Posterior cingulate gyrus (tissue), 11 donors: ENCODE results near the gene CCDC121.
"Not testable (repeated sequence)": the region's sequence is repeated elsewhere in the genome, so short reads cannot be mapped to it uniquely, and the experiment has no call there.

ENCODE experiments used
- DNase-seq, 10 donors: peaks; one replicate each; pipeline versions ENCODE4 v3.0.0 to v3.0.0-alpha.2; 2020 to 2021; ENCODE audit warnings: mixed read lengths in 3 of 10
- intact Hi-C: fragments of 100-400 bp; cut with DNase I; formaldehyde crosslinking; loops from one replicate; pipeline ENCODE4 v1.15.1; 2023

The CCDC121 gene

DNA sequence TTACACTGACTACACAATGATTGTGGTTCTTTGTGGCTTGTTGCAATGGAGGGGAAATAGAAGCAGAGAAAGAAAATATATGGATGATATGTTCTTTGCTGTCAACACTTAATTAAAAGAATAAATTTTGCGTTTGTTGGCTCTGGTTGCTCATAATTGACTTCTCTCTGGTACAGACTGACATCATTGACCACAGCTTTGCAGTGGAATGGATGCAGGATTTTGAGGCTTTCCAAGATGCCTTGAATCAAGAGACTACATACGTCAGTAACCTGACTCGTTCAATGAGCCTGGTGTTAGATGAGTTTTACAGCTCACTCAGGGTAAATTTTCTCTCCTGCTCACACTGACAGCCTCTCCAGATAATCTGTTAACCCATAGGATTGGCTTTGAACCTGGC lies 9.9 kb upstream of the CCDC121 start:
- intact Hi-C loops: loop anchor here (10.0 kb wide), 1 partner anchor 144 kb away; the partner anchor contains the start of genes FNDC4 and GCKR
- DNase-seq: no peak

DNA sequence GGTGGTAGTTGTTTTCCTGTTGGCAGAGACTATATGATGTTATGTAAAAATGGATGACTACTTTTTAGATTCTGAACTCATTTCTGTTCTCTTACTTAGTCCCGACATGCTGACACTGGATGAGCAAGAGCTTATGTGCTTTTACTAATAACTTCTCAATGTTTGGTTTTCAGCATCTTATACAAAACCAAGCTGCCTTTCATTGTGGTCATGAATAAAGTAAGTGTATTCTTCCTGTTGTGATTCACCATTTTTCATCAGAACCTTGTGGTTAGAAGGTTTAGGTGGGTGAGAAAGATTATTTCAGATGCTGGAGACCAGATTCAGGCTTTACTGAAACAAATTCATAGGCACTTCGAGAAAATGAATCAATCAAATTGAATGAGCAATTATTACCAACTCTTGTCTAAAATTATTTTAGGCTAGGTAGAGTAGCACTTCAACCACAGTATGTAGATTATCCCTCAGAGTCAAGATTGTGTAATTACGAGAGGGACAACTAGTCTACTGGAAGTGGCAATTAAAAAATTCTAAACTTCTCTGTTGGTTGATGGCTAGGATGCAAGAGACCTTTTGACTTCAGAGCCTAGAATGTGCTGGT lies 9.3 kb upstream of the CCDC121 start:
- intact Hi-C loops: loop anchor here (10.0 kb wide), 1 partner anchor 143 kb away; the partner anchor contains the start of genes FNDC4 and GCKR
- no peak for DNase-seq

DNA sequence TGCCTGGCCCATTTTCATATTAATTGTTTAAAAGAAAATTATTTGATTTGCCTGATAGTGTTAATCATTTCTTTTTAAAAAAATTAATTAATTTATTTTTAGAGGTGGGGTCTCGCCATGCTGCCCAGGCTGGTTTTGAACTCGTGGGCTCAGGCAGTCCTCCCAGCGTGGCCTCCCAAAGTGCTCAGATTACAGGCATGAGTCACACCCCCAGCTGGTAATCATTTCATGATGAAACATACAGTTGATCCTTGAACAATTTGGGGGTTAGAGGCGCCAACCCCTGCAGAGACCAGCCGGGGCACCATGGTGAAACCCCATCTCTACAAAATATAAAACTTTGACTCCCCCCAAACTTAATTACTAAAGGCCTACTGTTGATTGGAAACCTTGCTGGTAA lies 8.0 kb upstream of the CCDC121 start:
- DNase-seq: no peak
- intact Hi-C loops: loop anchor here (10.0 kb wide), 1 partner anchor 142 kb away; the partner anchor contains the start of genes FNDC4 and GCKR

DNA sequence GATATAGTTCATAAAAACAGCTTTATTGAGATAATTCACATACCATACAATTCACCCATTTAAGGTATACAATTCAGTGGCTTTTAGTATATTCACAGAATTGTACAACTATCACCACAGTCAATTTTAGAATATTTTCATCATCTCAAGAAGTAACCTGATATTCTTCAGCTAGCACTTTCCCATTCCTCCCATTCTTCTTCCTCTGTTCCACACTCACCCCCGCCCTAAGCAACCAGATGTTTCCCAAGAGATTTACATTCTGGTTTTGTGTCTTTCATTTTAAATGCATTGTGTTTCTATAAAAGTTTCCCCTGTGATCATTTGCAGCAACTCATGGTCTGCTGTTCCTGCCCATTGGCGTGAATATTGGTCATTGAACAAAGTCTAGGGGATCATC lies 5.5 kb upstream of the CCDC121 start:
- no peak for DNase-seq
- intact Hi-C loops: loop anchor here (10.0 kb wide), 1 partner anchor 139 kb away; the partner anchor contains the start of genes FNDC4 and GCKR

DNA sequence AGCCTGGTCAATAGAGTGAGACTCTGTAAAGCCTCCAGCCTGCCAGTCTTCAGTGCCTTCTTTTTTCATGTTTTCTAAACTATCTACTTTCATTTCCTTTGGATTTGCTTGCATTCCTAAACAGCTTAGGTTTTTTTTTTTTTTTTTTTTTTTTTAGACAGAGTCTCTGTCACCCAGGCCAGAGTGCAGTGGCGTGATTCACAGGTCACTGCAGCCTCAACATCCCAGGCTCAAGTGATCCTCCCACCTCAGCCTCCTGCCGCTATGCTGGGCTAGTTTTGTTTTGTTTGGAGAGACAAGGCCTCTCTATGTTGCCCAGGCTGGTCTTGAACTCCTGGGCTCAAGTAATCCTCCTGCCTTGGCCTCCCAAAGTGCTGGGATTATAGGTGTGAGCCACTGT lies 1.4 kb upstream of the CCDC121 start:
- not testable (repeated sequence) for DNase-seq
- intact Hi-C loops: loop anchor here (10.0 kb wide), 1 partner anchor 135 kb away; the partner anchor contains the start of genes FNDC4 and GCKR

DNA sequence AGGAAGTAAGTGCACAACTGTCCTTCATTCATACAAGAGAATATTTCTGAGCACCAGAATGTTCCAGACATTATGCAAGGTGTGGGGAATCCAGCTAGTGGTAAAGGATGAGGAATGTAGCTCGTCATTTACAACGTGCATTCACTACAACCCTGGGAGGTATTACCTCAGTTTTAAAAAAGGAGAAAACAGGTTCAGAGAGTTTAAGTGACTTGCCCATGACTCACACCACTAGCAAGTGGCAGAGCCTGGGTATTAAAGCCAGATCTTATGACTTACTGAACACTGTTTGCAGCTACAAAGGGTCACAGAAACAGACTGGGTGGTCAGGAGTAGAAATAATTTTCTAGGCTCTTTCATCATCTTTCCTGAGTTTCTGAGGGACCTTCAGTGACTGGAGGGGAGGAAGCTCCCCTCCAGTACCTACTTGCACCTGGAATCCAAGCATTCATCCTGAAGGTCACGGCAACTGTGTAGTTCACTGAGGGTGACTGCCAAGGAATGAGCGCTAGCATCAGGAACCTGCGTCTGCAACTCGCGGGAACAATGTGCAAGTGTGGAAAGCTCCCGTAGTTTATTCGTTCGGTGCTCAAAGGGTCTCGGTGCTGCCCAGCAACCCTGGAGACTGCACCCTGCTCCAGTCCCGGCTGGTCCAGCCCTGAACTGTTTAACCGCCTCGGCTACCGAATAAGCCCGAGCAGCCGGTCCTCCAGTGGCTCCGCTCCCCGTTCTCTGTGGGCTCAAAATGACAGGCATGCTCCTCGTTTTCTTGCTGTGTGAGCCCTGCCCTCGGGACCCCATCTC lies 647 bp downstream of the CCDC121 start:
- intact Hi-C loops: loop anchor here (5.0 kb wide), 1 partner anchor 34 kb away; the partner anchor contains the start of genes SLC4A1AP and SUPT7L
- DNase-seq: peak in 1 of 10 donors; percentile 13

DNA sequence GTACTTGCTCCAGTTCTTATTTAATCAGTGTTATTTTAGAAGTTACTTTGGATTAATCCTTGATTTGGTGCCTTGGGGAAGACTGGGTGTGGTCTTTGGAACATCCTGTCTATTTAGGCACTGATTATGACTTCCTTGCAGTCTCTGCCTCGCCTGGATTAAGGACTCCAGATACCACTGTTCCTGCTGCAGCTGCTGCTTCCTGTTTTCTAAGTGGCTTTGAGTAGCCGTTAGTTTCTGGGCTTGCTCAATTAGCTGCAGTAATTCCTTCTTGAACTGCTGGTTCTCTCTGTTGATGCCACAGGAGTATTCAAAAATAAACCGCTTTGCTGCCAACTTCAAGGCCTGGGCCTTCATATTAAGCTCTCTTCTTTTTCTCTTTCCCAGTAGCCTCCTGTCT lies 1.9 kb downstream of the CCDC121 start:
- DNase-seq: not testable (repeated sequence)
- intact Hi-C loops: loop anchor here (5.0 kb wide), 1 partner anchor 35 kb away; the partner anchor contains the start of genes SLC4A1AP and SUPT7L

DNA sequence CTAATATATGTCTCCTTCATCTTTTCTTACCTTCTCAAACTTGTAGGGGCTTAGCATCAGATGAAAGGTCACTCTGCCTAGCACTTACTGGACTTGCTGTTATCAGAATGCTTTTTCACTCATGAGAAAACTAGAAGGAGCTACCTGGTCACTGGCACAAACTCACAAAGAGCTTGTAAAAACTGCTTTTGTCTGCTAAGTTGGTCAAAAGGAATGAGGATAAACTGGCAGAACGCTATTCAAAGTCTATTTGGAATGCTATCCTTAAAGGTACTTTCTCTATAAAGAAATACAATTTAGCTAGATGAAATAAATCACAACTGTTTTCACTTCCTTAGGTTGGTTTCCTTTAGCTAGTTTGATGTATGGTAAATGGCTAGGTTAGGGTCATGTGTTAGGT lies 2.5 kb downstream of the CCDC121 start:
- intact Hi-C loops: loop anchor here (5.0 kb wide), 1 partner anchor 36 kb away; the partner anchor contains the start of genes SLC4A1AP and SUPT7L
- DNase-seq: not testable (repeated sequence)

DNA sequence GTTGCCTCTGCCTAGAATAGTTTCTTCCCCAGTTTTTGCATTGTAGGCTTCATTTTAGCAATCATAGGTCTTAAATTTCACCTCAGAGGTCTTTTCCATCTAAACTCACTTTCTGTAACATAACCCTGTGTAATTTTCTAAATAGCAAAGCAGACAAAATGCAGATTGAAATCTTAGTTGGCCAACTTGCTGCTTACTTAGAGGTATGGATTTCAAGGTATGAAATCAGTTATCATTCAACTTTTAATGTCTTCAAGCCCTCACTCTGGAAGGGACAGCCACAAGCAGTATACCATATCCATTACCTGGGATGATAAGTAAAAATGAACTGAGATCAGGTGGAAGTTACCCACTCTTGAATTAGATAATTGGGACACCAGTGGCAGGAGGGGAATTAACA lies 3.9 kb downstream of the CCDC121 start:
- no peak for DNase-seq
- intact Hi-C loops: loop anchor here (5.0 kb wide), 1 partner anchor 37 kb away; the partner anchor contains the start of genes SLC4A1AP and SUPT7L

DNA sequence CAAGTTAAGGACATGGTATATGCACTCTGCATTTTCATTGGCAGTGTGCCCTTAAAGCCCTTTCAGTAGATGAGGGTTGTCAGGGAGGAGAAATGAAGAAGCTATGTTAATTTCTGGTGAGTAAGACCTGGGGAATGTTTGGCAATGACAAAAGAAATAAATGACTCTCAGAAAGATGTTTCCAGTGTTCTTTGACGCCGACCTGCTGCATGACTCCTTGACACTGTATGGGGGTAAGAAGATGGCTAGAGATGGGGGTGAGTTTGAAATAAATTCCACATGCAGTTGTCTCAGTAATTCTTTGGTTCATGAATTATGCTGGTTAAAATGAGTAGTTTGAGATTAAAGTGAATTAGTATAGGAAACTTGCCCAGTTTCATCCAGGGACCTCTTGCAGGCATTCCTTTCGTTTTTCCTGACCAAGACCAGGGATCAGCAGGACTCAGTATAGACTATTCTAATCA lies 5.9 kb downstream of the CCDC121 start:
- intact Hi-C loops: no loop called here

DNA sequence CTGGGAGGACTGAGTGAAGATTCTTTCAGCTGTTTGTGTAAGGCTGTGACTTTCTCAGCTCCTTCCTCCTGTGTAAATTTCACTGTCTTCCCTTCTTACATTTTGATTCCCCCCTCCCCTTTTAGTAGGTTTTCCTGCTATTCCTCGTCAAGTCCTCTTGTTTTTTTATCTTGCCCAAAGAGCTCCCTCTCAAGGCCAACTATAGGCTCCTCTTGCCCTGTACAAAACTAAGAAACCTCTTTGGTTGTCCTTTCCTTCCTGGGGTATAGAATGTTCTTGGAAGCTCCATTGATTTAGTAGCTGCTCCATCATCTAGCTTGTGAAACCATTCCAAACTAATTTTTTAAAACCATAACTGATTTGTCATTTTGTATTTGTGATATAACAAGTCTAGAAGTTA lies 7.3 kb downstream of the CCDC121 start:
- DNase-seq: no peak

More for the DNA sequence above, 5.9 kb downstream of the CCDC121 start:
- no peak for DNase-seq

DNA sequence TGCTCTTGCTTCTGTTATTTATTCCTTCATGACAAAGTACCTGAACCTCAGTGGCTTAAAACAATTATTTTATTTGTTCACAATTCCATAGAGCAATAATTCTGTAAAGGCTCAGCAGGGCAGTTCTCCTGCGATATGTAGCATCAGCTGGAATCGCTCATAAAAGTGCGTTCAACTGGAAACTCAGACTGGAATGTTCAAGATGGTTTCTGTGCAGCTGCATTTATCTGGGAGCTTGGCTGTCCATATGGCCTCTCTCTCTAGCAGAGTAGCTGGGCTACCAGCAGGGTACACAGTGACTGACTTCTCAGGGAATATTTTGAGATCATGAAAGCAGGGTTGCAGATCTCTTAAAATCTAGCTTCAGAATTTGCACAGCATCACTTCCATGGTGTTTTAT lies 13.5 kb downstream of the CCDC121 start:
- intact Hi-C loops: no loop called here
- no peak for DNase-seq

More for the DNA sequence above, 7.3 kb downstream of the CCDC121 start:
- intact Hi-C loops: no loop called here

DNA sequence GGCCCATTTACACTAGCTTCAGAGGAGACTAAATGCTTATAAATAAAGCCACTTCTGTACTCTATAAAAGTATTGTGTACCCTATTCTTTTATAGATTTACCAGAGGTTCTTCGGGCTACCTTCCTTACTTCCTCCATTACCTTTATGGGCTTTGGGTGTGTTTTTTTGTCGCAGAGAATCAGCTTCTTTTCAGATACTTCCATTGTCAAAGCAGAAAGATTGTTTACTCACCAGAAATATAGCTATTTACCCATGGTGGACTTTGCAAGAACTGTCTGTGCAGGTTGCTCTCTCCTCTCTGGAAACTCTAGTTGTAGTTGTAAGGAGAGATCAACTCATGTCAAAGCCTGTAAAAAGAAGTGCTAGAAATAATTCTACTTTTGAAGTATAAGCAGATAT lies 14.8 kb downstream of the CCDC121 start:
- intact Hi-C loops: no loop called here
- no peak for DNase-seq

DNA sequence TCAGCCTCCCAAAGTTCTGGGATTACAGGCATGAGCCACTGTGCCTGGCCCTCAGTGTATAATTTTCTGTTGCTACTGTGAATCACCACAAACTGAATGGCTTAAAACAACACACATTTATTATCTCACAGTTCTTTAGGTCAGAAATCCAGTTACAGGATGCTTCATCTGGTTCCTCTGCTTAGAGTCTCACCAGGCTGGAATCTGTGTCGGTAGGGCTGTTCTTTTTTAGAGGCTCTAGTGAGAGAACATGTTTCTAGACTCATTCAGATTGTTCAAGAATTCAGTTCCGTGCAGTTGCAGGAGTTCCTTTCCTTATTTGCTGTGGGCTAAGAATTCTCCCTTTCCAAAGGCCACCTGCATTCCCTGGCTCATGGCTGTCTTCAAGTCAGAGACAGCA lies 22.2 kb downstream of the CCDC121 start:
- intact Hi-C loops: no loop called here

DNA sequence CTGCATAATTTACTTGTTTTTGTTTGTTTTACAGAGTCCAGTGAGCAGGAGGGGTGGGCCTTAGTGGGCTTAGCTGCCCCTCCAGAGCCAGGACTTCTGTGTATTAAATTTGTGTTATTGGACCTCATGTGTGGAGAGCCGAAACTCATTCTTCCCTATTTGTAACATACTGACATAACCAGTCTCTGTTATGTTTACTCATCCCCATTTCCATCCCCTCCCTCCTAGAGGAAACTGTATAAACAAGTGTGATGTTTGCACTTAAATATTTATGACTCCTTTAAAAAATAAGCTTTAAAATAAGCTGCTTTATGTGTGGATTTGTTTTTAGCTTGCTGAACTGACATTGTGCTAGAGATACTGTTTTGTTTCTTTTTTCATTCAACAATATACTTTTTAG lies 32.2 kb downstream of the CCDC121 start:
- DNase-seq: no peak
- intact Hi-C loops: no loop called here

More for the DNA sequence above, 22.2 kb downstream of the CCDC121 start:
- no peak for DNase-seq

DNA sequence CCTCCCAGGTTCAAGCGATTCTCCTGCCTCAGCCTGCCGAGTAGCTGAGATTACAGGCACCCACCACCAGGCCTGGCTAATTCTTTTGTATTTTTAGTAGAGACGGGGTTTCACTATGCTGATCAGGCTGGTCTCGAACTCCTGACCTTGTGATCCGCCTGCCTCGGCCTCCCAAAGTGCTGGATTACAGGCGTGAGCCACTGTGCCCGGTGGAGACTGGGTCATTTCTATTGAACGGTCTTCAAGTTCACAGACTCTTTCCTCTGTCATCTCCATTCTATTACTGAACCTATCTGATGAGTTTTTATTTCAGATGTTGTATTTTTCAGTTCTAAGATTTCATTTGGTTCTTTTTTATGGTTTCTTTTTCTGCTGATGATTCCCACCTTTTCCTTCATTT lies 33.4 kb downstream of the CCDC121 start:
- DNase-seq, intact Hi-C loops: not testable (repeated sequence)

DNA sequence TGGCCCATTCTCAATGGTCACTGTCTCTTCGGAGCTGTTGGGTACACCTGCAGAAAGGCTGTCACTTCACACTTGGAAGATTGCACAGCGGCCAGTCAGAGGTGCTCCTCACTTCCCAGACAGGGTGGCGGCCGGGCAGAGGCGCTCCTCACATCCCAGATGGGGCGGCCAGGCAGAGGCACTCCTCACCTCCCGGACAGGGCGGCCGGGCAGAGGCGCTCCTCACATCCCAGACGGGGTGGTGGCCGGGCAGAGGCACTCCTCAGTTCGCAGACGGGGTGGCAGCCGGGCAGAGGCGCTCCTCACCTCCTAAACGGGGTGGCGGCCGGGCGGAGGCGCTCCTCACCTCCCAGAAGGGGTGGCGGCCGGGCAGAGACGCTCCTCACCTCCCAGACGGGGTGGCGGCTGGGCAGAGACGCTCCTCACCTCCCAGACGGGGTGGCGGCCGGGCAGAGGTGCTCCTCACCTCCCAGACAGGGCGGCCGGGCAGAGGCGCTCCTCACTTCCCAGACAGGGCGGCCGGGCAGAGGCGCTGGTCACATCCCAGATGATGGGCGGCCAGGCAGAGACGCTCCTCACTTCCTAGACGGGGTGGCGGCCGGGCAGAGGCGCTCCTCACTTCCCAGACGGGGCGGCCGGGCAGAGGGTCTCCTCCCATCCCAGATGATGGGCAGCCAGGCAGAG lies 34.6 kb downstream of the CCDC121 start:
- intact Hi-C loops: not testable (repeated sequence)
- DNase-seq: peak in 1 of 10 donors; percentile 79

DNA sequence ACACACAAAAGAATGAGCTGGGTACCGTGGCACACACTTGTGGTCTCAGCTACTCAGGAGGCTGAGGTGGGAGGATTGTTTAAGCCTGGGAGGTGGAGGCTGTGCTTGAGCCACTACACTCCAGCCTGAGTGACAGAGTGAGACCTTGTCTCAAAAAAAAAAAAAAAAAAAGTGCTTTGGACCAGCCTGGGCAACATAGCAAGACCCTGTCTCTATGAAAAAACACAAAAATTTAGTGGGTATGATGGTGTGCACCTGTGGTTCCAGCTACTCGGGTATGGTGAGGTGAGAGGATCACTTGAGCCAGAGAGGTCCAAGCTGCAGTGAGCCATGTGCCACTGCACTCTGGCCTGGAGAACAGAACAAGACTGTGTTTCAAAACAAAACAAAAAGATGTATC lies 35.6 kb downstream of the CCDC121 start:
- no peak for DNase-seq
- intact Hi-C loops: no loop called here

DNA sequence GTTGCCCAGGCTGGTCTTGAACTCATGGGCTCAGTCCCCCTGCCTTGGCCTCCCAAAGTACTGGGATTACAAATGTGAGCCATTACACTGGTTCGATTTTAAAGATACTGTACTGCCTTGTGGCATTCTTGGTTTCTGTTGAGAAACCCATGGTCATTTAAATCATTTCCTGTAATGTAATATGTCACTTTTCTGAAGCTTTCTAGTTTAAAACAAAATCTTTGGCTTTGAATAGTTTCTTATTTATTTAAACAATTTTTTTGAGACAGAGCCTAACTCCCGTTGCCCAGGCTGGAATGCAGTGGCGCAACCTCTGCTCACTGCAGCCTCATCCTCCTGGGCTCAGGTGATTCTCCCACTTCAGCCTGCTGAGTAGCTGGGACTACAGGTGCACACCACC lies 37.1 kb downstream of the CCDC121 start:
- intact Hi-C loops: no loop called here
- no peak for DNase-seq

DNA sequence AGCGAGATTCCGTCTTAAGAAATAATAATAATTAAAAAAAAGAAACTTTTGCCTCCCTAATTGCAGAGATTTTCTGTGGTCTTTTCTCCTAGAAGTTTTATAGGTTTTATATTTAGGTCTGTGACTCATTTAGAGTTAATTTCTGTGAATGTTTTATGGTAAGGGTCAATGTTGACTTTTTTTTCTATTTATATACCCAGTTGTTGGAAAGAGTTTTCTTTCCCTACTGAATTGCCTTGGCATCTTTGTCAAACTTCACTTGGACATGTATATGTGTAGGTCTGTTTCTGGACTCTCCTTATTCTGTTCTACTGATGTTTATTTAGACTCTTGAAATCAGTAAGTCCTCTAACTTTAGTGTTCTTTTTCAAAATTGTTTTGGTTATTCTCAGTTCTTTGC lies 40.5 kb downstream of the CCDC121 start:
- intact Hi-C loops: no loop called here
- no peak for DNase-seq

DNA sequence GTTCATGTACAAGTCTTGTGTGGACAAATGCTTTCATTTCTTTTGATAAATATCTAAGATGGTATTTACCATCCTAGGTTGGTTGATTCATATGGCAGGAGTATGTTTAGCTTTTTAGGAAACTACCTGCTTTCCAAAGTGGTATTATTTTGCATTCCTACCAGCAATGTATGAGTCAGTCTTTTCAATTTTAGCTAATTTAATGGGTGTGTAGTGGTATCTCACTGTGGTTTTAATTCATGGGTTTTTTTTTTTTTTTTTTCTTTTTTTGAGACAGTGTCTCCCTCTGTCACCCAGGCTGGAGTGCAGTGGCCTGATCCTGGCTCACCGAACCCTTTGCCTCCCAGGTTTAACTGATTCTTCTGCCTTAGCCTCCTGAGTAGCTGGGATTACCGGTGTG lies 41.8 kb downstream of the CCDC121 start:
- no peak for DNase-seq
- intact Hi-C loops: no loop called here
